ENCODE measurements around the gene KCNH5. TPM values are rescaled to one million over a fixed set of nuclear protein-coding genes. Genes with fewer than 3 reads are reported as not detected.

The KCNH5 gene
- total RNA-seq, 4 donors from 2014 or later: 0.04 to 0.27 (median 0.15) TPM

GRCh38 chr14:62938778-62939177 is 106.5 kb downstream of the KCNH5 start:
- Histone ChIP-seq H3K27ac (no peak overlapping the region), H3K4me3 (no peak overlapping the region), H3K4me1 (no peaks in the 10 kb centered on the region), H3K9me3 (no peaks in the 10 kb centered on the region), H3K36me3 (no peaks in the 10 kb centered on the region), H3K27me3 (no peaks in the 10 kb centered on the region)
- WGBS, 2 donors (ENCODE audit: low coverage in 1 of 2): 72 to 76% methylated on average over 4 of the region's 4 CpGs
- no peak for ATAC-seq
- TF ChIP-seq CTCF (IDR thresholded peaks at IDR 0.05) (no peak), POLR2AphosphoS5 (IDR thresholded peaks at IDR 0.05) (no peak), EP300 (IDR thresholded peaks at IDR 0.05) (no peak), POLR2A (IDR thresholded peaks at IDR 0.05) (no peak)

DNA sequence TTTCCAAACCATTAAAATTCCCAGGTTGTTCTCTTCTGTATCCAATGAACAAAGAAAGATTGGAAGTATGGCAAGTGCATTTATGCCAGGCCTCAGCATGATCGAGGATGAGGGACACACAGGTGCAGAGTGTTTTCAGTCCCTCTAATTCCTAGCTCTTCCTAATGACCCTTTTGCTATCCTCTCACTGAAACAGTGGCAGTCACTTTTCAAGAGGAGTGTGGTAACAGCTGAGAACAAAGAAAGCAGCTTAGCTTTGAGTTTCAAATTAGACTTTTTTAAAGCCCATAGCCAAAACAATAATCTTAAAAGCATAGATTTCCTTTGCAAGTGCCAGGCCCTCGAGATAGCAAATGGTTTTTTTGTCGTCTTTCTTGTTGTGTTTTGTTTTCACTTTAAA is 110.8 kb downstream of the KCNH5 start:
- no peaks in the 10 kb centered on the region for H3K4me1 ChIP-seq
- H3K4me3 ChIP-seq: no peak overlapping the region
- H3K36me3 ChIP-seq: no peaks in the 10 kb centered on the region
- WGBS, 2 donors (ENCODE audit: low coverage in 1 of 2): 48 to 74% methylated on average over 2 to 3 of the region's 3 CpGs
- no peaks in the 10 kb centered on the region for H3K27me3 ChIP-seq
- H3K27ac ChIP-seq: no peak overlapping the region
- no peak for ATAC-seq
- H3K9me3 ChIP-seq: no peaks in the 10 kb centered on the region
- TF ChIP-seq POLR2A (IDR thresholded peaks at IDR 0.05): no peak
- TF ChIP-seq EP300 (IDR thresholded peaks at IDR 0.05): no peak
- TF ChIP-seq POLR2AphosphoS5 (IDR thresholded peaks at IDR 0.05): no peak
- no peak for TF ChIP-seq CTCF (IDR thresholded peaks at IDR 0.05)

- no peak for ATAC-seq
Measured at GRCh38 chr14:62921466-62921865, 123.8 kb downstream of the KCNH5 start.

GRCh38 chr14:62916551-62916950 is 128.7 kb downstream of the KCNH5 start:
- Histone ChIP-seq H3K27ac (no peak overlapping the region), H3K9me3 (no peaks in the 10 kb centered on the region), H3K36me3 (no peaks in the 10 kb centered on the region), H3K4me3 (no peak overlapping the region), H3K27me3 (no peaks in the 10 kb centered on the region), H3K4me1 (peaks cover 0 to 10% (median 0%) of the 10 kb centered on the region in 3 donors)
- TF ChIP-seq CTCF (IDR thresholded peaks at IDR 0.05) (no peak), POLR2A (IDR thresholded peaks at IDR 0.05) (no peak), POLR2AphosphoS5 (IDR thresholded peaks at IDR 0.05) (no peak), EP300 (IDR thresholded peaks at IDR 0.05) (no peak)
- no peak for ATAC-seq
- 0 to 33% methylated on average over 4 of the region's 4 CpGs for WGBS, 2 donors (ENCODE audit: low coverage in 1 of 2)

More at GRCh38 chr14:62921466-62921865, 123.8 kb downstream of the KCNH5 start:
- no peaks in the 10 kb centered on the region for H3K27me3 ChIP-seq
- H3K4me1 ChIP-seq: peaks cover 0 to 10% (median 0%) of the 10 kb centered on the region in 3 donors
- H3K4me3 ChIP-seq: no peak overlapping the region
- H3K36me3 ChIP-seq: no peaks in the 10 kb centered on the region
- H3K9me3 ChIP-seq: peaks cover 0 to 6% (median 0%) of the 10 kb centered on the region in 3 donors
- H3K27ac ChIP-seq: no peak overlapping the region
- TF ChIP-seq POLR2AphosphoS5 (IDR thresholded peaks at IDR 0.05) (no peak), EP300 (IDR thresholded peaks at IDR 0.05) (no peak), POLR2A (IDR thresholded peaks at IDR 0.05) (no peak), CTCF (IDR thresholded peaks at IDR 0.05) (no peak)
- 36 to 80% methylated on average over 1 of the region's 1 CpG for WGBS, 2 donors (ENCODE audit: low coverage in 1 of 2)

DNA sequence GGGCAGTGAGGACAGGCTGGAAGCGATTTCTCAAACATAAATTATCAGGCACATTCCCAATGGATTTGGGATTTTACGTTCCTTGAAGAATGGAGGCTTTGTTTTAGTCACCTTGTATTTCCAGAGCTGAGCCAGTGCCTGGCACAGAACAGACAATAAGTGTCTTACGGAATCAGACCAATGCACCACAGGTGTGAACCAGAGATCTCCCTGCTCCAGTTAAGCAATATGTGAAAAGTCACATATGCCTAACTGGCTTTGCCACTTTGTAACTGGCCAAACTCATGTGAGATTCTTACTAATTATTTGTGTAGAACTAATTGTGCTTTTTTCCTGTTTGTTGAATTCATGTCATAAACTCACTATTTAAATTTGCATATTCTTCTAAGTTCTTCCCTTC is 130.4 kb downstream of the KCNH5 start:
- Histone ChIP-seq H3K27me3 (no peaks in the 10 kb centered on the region), H3K4me1 (no peaks in the 10 kb centered on the region), H3K4me3 (no peak overlapping the region), H3K9me3 (no peaks in the 10 kb centered on the region), H3K36me3 (no peaks in the 10 kb centered on the region), H3K27ac (no peak overlapping the region)
- WGBS, 2 donors (ENCODE audit: low coverage in 1 of 2): 89 to 91% methylated on average over 3 of the region's 3 CpGs
- TF ChIP-seq EP300 (IDR thresholded peaks at IDR 0.05): no peak
- no peak for TF ChIP-seq POLR2A (IDR thresholded peaks at IDR 0.05)
- no peak for TF ChIP-seq POLR2AphosphoS5 (IDR thresholded peaks at IDR 0.05)
- no peak for TF ChIP-seq CTCF (IDR thresholded peaks at IDR 0.05)
- no peak for ATAC-seq
